WTC11 (cell line): ENCODE data around the gene TEKT2. TPM values are rescaled to one million over a fixed set of nuclear protein-coding genes. Genes with fewer than 3 reads are reported as not detected.

Experiments
- ATAC-seq: fragments of 200-7000 bp; cut with Tn5 transposase; 2 replicates; pipeline ENCODE4 v1.10.0; 2021; ENCODE audit warnings: mild to moderate bottlenecking, moderate library complexity
- CTCF ChIA-PET: fragments of 300-600 bp; sonication (Branson Sonifier 250); formaldehyde crosslinking; loops from one replicate; lab custom pipeline; 2021; ENCODE audit warnings: antibody characterized with exemption; lab: Charles Lee
- POLR2A ChIA-PET: fragments of 350-600 bp; sonication (Branson Sonifier 250); formaldehyde crosslinking; loops from one replicate; lab custom pipeline; 2021; ENCODE audit warnings: antibody characterized with exemption; lab: Charles Lee
- DNase-seq: peaks from one replicate; pipeline ENCODE4 v3.0.0; 2021; ENCODE audit warnings: low spot score
- H3K27ac Mint-ChIP-seq: 2 replicates; pipeline ENCODE4 v1.8.0; 2021; ENCODE audit warnings: mixed read lengths
- H3K27me3 Mint-ChIP-seq: 2 replicates; pipeline ENCODE4 v1.8.0; 2021; ENCODE audit warnings: low read depth, mild to moderate bottlenecking, moderate library complexity, mixed read lengths
- H3K36me3 Mint-ChIP-seq: 2 replicates; pipeline ENCODE4 v1.8.0; 2021; ENCODE audit warnings: mixed read lengths
- H3K4me1 Mint-ChIP-seq: 2 replicates; pipeline ENCODE4 v1.8.0; 2022; ENCODE audit warnings: mixed read lengths
- H3K4me3 Mint-ChIP-seq: 2 replicates; pipeline ENCODE4 v1.8.0; 2021; ENCODE audit warnings: mild to moderate bottlenecking, moderate library complexity, mixed read lengths
- H3K9me3 Mint-ChIP-seq: 2 replicates; pipeline ENCODE4 v1.8.0; 2021; ENCODE audit warnings: mixed read lengths
- ATF1 ChIP-seq: sonication (generic); formaldehyde crosslinking; IDR thresholded peaks from 2 replicates; pipeline ENCODE4 v1.8.1; 2023; ENCODE audit warnings: mild to moderate bottlenecking, moderate library complexity, missing genetic modification reagents
- ELF4 ChIP-seq: sonication (generic); formaldehyde crosslinking; IDR thresholded peaks from 2 replicates; pipeline ENCODE4 v1.8.1; 2022; ENCODE audit warnings: low read depth, mild to moderate bottlenecking, moderate library complexity, missing genetic modification reagents
- ETV6 ChIP-seq: sonication (generic); formaldehyde crosslinking; IDR thresholded peaks from 2 replicates; pipeline ENCODE4 v1.8.1; 2022; ENCODE audit warnings: mild to moderate bottlenecking, missing genetic modification reagents
- FOXJ3 ChIP-seq: sonication (generic); formaldehyde crosslinking; IDR thresholded peaks from 2 replicates; pipeline ENCODE4 v1.9.0; 2021; ENCODE audit warnings: missing genetic modification reagents, mild to moderate bottlenecking, borderline replicate concordance
- FOXK1 ChIP-seq: sonication (generic); formaldehyde crosslinking; IDR thresholded peaks from 2 replicates; pipeline ENCODE4 v1.8.0; 2022; ENCODE audit warnings: mild to moderate bottlenecking, moderate library complexity, missing genetic modification reagents
- GABPB1 ChIP-seq: sonication (generic); formaldehyde crosslinking; IDR thresholded peaks from 2 replicates; pipeline ENCODE4 v1.8.1; 2023; ENCODE audit warnings: mild to moderate bottlenecking, missing genetic modification reagents
- NFATC4 ChIP-seq: fragments of 250-450 bp; sonication (Bioruptor Pico); IDR thresholded peaks from 2 replicates; pipeline ENCODE4 v1.9.0; 2021; ENCODE audit warnings: mild to moderate bottlenecking
- OVOL2 ChIP-seq: fragments of 250-450 bp; sonication (Bioruptor Pico); IDR thresholded peaks from 2 replicates; pipeline ENCODE4 v1.9.0; 2021; ENCODE audit warnings: mild to moderate bottlenecking, borderline replicate concordance
- RELA ChIP-seq: sonication (generic); formaldehyde crosslinking; IDR thresholded peaks from 2 replicates; pipeline ENCODE4 v1.8.1; 2022; ENCODE audit warnings: missing genetic modification reagents, mild to moderate bottlenecking, borderline replicate concordance
- SMAD3 ChIP-seq: sonication (generic); formaldehyde crosslinking; IDR thresholded peaks from 2 replicates; pipeline ENCODE4 v1.8.0; 2022; ENCODE audit warnings: missing genetic modification reagents, mild to moderate bottlenecking, borderline replicate concordance
- SOX15 ChIP-seq: fragments of 250-450 bp; sonication (Bioruptor Pico); IDR thresholded peaks from 2 replicates; pipeline ENCODE4 v1.9.0; 2021; ENCODE audit warnings: mild to moderate bottlenecking
- ZNF121 ChIP-seq: sonication (generic); formaldehyde crosslinking; IDR thresholded peaks from 2 replicates; pipeline ENCODE4 v1.8.0; 2023; ENCODE audit warnings: missing genetic modification reagents
- ZNF232 ChIP-seq: sonication (generic); formaldehyde crosslinking; IDR thresholded peaks from 2 replicates; pipeline ENCODE4 v1.8.0; 2022; ENCODE audit warnings: mild to moderate bottlenecking, missing genetic modification reagents
- ZNF263 ChIP-seq: sonication (generic); formaldehyde crosslinking; IDR thresholded peaks from 2 replicates; pipeline ENCODE4 v1.8.1; 2022; ENCODE audit warnings: low read depth, mild to moderate bottlenecking, moderate library complexity, missing genetic modification reagents
- ZNF317 ChIP-seq: sonication (generic); formaldehyde crosslinking; IDR thresholded peaks from 2 replicates; pipeline ENCODE4 v1.8.1; 2023; ENCODE audit warnings: low read depth, mild to moderate bottlenecking, moderate library complexity, missing genetic modification reagents, borderline replicate concordance
- total RNA-seq: library from RNA; stranded (reverse); gene quantifications from 3 replicates; pipeline ENCODE4 v1.2.3, GENCODE V29; 2021
- TF ChIP-seq, protein P1 (sequence below): fragments of 200-600 bp; IDR thresholded peaks from 2 replicates; pipeline ENCODE4 v1.8.0; 2022; ENCODE audit warnings: antibody characterized with exemption
- TF ChIP-seq, protein P2 (sequence below): sonication (generic); formaldehyde crosslinking; IDR thresholded peaks from 2 replicates; pipeline ENCODE4 v1.8.1; 2023; ENCODE audit warnings: mild to moderate bottlenecking, missing genetic modification reagents, moderate library complexity
- TF ChIP-seq, protein P3 (sequence below): sonication (generic); formaldehyde crosslinking; IDR thresholded peaks from 2 replicates; pipeline ENCODE4 v1.8.1; 2022; ENCODE audit warnings: low read depth, mild to moderate bottlenecking, moderate library complexity, missing genetic modification reagents, borderline replicate concordance
- TF ChIP-seq, protein P4 (sequence below): sonication (generic); formaldehyde crosslinking; conservative IDR thresholded peaks from 2 replicates; pipeline ENCODE4 v1.8.1; 2022; ENCODE audit warnings: mild to moderate bottlenecking, missing genetic modification reagents
- TF ChIP-seq, protein P5 (sequence below): sonication (generic); formaldehyde crosslinking; IDR thresholded peaks from 2 replicates; pipeline ENCODE4 v1.8.1; 2022; ENCODE audit warnings: mild to moderate bottlenecking, missing genetic modification reagents, moderate library complexity, borderline replicate concordance
- TF ChIP-seq, protein P6 (sequence below): sonication (generic); formaldehyde crosslinking; IDR thresholded peaks from 2 replicates; pipeline ENCODE4 v1.8.0; 2023; ENCODE audit warnings: missing genetic modification reagents, mild to moderate bottlenecking, borderline replicate concordance
- TF ChIP-seq, protein P7 (sequence below): sonication (generic); formaldehyde crosslinking; IDR thresholded peaks from 2 replicates; pipeline ENCODE4 v1.8.1; 2023; ENCODE audit warnings: mild to moderate bottlenecking, missing genetic modification reagents, moderate library complexity
- TF ChIP-seq, protein P8 (sequence below): sonication (generic); formaldehyde crosslinking; IDR thresholded peaks from 2 replicates; pipeline ENCODE4 v1.8.0; 2022; ENCODE audit warnings: mild to moderate bottlenecking, missing genetic modification reagents

The TEKT2 gene
- total RNA-seq, 1 experiment from 2014 or later: 1.9 TPM

DNA sequence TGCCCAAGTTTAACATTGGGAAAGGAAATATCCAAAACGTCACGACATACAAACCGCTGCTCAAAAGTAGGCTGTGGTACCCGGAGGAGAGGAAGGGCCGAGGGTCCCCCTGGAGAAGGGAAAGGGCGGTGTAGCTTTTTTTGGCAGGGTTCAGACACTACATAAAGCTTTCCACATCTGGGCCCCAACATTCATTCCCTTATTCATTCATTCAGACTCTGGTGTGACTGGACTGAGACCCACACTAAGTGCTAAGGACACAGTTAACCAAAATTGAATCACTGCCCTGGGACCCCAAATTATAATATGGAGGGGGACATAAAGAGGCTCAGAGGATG is 51.4 kb downstream of the TEKT2 start (continued):
- TF ChIP-seq, protein P1, sequence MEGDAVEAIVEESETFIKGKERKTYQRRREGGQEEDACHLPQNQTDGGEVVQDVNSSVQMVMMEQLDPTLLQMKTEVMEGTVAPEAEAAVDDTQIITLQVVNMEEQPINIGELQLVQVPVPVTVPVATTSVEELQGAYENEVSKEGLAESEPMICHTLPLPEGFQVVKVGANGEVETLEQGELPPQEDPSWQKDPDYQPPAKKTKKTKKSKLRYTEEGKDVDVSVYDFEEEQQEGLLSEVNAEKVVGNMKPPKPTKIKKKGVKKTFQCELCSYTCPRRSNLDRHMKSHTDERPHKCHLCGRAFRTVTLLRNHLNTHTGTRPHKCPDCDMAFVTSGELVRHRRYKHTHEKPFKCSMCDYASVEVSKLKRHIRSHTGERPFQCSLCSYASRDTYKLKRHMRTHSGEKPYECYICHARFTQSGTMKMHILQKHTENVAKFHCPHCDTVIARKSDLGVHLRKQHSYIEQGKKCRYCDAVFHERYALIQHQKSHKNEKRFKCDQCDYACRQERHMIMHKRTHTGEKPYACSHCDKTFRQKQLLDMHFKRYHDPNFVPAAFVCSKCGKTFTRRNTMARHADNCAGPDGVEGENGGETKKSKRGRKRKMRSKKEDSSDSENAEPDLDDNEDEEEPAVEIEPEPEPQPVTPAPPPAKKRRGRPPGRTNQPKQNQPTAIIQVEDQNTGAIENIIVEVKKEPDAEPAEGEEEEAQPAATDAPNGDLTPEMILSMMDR: no peak
- no peak for TF ChIP-seq ZNF317 (CRISPR knock-in tag)
- no peak for TF ChIP-seq ELF4 (CRISPR knock-in tag)
- no peak for TF ChIP-seq ZNF121 (CRISPR knock-in tag)
- TF ChIP-seq, protein P2, sequence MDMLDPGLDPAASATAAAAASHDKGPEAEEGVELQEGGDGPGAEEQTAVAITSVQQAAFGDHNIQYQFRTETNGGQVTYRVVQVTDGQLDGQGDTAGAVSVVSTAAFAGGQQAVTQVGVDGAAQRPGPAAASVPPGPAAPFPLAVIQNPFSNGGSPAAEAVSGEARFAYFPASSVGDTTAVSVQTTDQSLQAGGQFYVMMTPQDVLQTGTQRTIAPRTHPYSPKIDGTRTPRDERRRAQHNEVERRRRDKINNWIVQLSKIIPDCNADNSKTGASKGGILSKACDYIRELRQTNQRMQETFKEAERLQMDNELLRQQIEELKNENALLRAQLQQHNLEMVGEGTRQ: no peak
- no peak for TF ChIP-seq NFATC4 (CRISPR knock-in tag)
- TF ChIP-seq, protein P3, sequence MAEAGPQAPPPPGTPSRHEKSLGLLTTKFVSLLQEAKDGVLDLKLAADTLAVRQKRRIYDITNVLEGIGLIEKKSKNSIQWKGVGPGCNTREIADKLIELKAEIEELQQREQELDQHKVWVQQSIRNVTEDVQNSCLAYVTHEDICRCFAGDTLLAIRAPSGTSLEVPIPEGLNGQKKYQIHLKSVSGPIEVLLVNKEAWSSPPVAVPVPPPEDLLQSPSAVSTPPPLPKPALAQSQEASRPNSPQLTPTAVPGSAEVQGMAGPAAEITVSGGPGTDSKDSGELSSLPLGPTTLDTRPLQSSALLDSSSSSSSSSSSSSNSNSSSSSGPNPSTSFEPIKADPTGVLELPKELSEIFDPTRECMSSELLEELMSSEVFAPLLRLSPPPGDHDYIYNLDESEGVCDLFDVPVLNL (CRISPR knock-in tag): no peak
- TF ChIP-seq OVOL2 (CRISPR knock-in tag): no peak
- TF ChIP-seq, protein P4, sequence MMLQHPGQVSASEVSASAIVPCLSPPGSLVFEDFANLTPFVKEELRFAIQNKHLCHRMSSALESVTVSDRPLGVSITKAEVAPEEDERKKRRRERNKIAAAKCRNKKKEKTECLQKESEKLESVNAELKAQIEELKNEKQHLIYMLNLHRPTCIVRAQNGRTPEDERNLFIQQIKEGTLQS: no peak

DNA sequence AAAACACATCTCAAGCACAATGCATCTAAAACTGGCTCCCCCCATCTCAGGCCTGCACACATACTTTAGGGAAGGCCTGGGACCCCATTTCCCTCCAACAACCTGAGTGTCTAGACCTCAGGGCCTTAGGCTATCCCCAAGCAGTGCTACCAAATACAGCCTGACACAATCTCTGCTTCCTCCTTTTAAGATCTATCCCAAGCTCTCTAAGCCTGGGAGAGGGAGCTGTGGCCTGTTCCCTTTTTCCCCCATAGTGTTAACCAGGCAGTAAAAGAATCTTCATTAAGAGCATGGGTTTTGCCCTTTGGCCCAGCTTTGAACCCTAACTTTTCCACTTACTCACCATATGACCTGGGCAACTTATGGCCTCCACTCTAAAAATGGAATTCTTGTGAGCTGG is 51.9 kb downstream of the TEKT2 start:
- no peak overlapping the region for H3K27ac Mint-ChIP-seq
- peaks cover 20% of the 10 kb centered on the region; the same call in 1 of the 2 replicates for H3K36me3 Mint-ChIP-seq
- POLR2A ChIA-PET: no interaction called here
- TF ChIP-seq SOX15 (CRISPR knock-in tag) (no peak), FOXJ3 (CRISPR knock-in tag) (no peak), ATF1 (CRISPR knock-in tag) (no peak), ZNF232 (CRISPR knock-in tag) (no peak), GABPB1 (CRISPR knock-in tag) (no peak), ETV6 (no peak), SMAD3 (no peak), RELA (CRISPR knock-in tag) (no peak), FOXK1 (CRISPR knock-in tag) (no peak), ZNF263 (CRISPR knock-in tag) (no peak)
- TF ChIP-seq, protein P5, sequence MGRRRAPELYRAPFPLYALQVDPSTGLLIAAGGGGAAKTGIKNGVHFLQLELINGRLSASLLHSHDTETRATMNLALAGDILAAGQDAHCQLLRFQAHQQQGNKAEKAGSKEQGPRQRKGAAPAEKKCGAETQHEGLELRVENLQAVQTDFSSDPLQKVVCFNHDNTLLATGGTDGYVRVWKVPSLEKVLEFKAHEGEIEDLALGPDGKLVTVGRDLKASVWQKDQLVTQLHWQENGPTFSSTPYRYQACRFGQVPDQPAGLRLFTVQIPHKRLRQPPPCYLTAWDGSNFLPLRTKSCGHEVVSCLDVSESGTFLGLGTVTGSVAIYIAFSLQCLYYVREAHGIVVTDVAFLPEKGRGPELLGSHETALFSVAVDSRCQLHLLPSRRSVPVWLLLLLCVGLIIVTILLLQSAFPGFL (CRISPR knock-in tag): no peak
- TF ChIP-seq, protein P2: no peak
- TF ChIP-seq, protein P6, sequence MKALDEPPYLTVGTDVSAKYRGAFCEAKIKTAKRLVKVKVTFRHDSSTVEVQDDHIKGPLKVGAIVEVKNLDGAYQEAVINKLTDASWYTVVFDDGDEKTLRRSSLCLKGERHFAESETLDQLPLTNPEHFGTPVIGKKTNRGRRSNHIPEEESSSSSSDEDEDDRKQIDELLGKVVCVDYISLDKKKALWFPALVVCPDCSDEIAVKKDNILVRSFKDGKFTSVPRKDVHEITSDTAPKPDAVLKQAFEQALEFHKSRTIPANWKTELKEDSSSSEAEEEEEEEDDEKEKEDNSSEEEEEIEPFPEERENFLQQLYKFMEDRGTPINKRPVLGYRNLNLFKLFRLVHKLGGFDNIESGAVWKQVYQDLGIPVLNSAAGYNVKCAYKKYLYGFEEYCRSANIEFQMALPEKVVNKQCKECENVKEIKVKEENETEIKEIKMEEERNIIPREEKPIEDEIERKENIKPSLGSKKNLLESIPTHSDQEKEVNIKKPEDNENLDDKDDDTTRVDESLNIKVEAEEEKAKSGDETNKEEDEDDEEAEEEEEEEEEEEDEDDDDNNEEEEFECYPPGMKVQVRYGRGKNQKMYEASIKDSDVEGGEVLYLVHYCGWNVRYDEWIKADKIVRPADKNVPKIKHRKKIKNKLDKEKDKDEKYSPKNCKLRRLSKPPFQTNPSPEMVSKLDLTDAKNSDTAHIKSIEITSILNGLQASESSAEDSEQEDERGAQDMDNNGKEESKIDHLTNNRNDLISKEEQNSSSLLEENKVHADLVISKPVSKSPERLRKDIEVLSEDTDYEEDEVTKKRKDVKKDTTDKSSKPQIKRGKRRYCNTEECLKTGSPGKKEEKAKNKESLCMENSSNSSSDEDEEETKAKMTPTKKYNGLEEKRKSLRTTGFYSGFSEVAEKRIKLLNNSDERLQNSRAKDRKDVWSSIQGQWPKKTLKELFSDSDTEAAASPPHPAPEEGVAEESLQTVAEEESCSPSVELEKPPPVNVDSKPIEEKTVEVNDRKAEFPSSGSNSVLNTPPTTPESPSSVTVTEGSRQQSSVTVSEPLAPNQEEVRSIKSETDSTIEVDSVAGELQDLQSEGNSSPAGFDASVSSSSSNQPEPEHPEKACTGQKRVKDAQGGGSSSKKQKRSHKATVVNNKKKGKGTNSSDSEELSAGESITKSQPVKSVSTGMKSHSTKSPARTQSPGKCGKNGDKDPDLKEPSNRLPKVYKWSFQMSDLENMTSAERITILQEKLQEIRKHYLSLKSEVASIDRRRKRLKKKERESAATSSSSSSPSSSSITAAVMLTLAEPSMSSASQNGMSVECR (CRISPR knock-in tag): no peak
- TF ChIP-seq, protein P7, sequence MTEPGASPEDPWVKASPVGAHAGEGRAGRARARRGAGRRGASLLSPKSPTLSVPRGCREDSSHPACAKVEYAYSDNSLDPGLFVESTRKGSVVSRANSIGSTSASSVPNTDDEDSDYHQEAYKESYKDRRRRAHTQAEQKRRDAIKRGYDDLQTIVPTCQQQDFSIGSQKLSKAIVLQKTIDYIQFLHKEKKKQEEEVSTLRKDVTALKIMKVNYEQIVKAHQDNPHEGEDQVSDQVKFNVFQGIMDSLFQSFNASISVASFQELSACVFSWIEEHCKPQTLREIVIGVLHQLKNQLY (CRISPR knock-in tag): no peak
- TF ChIP-seq, protein P8, sequence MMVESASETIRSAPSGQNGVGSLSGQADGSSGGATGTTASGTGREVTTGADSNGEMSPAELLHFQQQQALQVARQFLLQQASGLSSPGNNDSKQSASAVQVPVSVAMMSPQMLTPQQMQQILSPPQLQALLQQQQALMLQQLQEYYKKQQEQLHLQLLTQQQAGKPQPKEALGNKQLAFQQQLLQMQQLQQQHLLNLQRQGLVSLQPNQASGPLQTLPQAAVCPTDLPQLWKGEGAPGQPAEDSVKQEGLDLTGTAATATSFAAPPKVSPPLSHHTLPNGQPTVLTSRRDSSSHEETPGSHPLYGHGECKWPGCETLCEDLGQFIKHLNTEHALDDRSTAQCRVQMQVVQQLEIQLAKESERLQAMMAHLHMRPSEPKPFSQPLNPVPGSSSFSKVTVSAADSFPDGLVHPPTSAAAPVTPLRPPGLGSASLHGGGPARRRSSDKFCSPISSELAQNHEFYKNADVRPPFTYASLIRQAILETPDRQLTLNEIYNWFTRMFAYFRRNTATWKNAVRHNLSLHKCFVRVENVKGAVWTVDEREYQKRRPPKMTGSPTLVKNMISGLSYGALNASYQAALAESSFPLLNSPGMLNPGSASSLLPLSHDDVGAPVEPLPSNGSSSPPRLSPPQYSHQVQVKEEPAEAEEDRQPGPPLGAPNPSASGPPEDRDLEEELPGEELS (CRISPR knock-in tag): no peak

More for the DNA sequence above, 51.9 kb downstream of the TEKT2 start:
- Mint-ChIP-seq H3K4me3 (no peak overlapping the region), H3K9me3 (no peaks in the 10 kb centered on the region), H3K4me1 (peaks cover 6% of the 10 kb centered on the region), H3K27me3 (no peaks in the 10 kb centered on the region)
- ATAC-seq (no peak), DNase-seq (no peak)
- CTCF ChIA-PET: interaction anchor here (0.7 to 5.5 kb wide), 9 partner anchors 13 to 252 kb away, joined by 3 to 142 read pairs (median 8); partner anchors contain the start of genes AGO1, THRAP3 and TRAPPC3
